Measurements from ENCODE around the gene TRIM72.

TRIM72 gene

DNA sequence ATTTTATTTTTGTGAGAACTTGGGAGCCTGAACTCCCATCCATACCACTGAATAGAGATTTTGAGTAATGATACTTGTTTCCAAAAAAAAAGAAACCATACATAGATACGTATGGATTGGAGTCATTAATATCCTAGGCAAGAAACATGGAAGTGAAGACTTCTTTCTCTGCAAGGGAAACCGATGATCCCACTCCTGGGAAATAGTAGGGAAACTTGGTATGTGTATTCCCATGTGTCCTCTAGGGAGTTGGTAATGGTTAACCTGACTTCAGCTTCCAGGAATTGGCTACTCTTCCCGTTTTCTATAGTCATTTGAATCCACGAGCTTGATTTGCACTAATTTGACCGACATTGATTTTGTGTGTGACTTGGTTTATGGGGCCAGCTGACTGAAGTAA is 28.6 kb upstream of the TRIM72 start:
- TF ChIP-seq, protein P1, sequence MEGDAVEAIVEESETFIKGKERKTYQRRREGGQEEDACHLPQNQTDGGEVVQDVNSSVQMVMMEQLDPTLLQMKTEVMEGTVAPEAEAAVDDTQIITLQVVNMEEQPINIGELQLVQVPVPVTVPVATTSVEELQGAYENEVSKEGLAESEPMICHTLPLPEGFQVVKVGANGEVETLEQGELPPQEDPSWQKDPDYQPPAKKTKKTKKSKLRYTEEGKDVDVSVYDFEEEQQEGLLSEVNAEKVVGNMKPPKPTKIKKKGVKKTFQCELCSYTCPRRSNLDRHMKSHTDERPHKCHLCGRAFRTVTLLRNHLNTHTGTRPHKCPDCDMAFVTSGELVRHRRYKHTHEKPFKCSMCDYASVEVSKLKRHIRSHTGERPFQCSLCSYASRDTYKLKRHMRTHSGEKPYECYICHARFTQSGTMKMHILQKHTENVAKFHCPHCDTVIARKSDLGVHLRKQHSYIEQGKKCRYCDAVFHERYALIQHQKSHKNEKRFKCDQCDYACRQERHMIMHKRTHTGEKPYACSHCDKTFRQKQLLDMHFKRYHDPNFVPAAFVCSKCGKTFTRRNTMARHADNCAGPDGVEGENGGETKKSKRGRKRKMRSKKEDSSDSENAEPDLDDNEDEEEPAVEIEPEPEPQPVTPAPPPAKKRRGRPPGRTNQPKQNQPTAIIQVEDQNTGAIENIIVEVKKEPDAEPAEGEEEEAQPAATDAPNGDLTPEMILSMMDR (IDR thresholded peaks at IDR 0.05; ENCODE audit: borderline replicate concordance, control extremely low read depth, extremely low read depth, insufficient read depth, missing control alignments), result no peak
- no peak for DNase-seq (ENCODE audit: low spot score)
- in situ Hi-C loops (cut with MboI; ENCODE audit: low sequenced_read_pairs, unreplicated experiment), result loop anchor here (25.0 kb wide), 1 partner anchor 177 kb away; the partner anchor contains the start of gene ITGAX

DNA sequence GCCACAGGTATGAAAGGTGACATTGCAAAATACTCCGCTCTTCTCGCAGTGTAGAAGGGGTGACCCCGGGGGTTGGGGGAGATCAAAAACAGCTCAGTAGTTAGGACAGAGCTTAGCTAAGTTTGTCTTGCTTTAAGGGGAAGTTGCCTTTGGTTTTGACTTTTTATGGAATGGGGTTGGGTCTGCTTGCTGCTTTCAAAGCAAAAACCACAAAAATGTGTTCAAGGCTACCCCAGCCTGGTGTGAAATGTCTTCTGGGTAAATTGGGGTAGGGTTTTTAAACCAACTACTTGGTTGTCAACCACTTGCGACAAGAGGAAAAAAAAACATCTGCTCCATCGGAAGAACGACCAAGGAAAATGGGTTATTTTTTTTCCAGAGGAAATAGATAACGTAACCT is 27.7 kb upstream of the TRIM72 start:
- DNase-seq (ENCODE audit: low spot score), result no peak
- TF ChIP-seq, protein P1 (IDR thresholded peaks at IDR 0.05; ENCODE audit: borderline replicate concordance, control extremely low read depth, extremely low read depth, insufficient read depth, missing control alignments), result no peak
- in situ Hi-C loops (cut with MboI; ENCODE audit: low sequenced_read_pairs, unreplicated experiment), result loop anchor here (25.0 kb wide), 1 partner anchor 176 kb away; the partner anchor contains the start of gene ITGAX

- in situ Hi-C loops (cut with MboI; ENCODE audit: low sequenced_read_pairs, unreplicated experiment), result loop anchor here (25.0 kb wide), 1 partner anchor 175 kb away; the partner anchor contains the start of gene ITGAX
- TF ChIP-seq, protein P1 (IDR thresholded peaks at IDR 0.05; ENCODE audit: borderline replicate concordance, control extremely low read depth, extremely low read depth, insufficient read depth, missing control alignments), result no peak
- DNase-seq (ENCODE audit: low spot score), result no peak
These were observed 26.8 kb upstream of the TRIM72 start for GRCh38 chr16:31186930-31187807.

DNA sequence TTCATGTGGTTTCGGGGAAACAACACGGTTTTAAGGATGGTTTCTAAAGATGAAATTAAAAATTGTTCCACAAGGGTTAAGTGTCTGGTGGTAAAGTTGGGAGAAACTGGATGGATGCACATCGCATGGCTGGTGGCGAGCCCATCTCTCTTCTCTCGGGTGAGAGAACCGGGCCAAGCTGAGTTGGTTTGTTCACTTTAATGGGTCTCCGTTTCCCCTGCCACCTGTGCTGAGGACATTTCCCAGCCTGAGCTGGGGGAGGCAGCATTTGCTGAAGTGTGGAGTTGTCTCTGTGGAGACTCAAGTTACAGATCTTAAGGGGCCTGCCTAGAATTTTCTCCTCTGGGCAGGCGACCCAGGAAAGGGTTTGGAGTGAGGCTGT is 26.1 kb upstream of the TRIM72 start:
- TF ChIP-seq, protein P1 (IDR thresholded peaks at IDR 0.05; ENCODE audit: borderline replicate concordance, control extremely low read depth, extremely low read depth, insufficient read depth, missing control alignments), result no peak
- DNase-seq (ENCODE audit: low spot score), result no peak
- in situ Hi-C loops (cut with MboI; ENCODE audit: low sequenced_read_pairs, unreplicated experiment), result loop anchor here (25.0 kb wide), 1 partner anchor 175 kb away; the partner anchor contains the start of gene ITGAX

GRCh38 chr16:31188450-31189411 is 25.2 kb upstream of the TRIM72 start:
- in situ Hi-C loops (cut with MboI; ENCODE audit: low sequenced_read_pairs, unreplicated experiment), result loop anchor here (25.0 kb wide), 1 partner anchor 174 kb away; the partner anchor contains the start of gene ITGAX
- no peak for DNase-seq (ENCODE audit: low spot score)
- TF ChIP-seq, protein P1 (IDR thresholded peaks at IDR 0.05; ENCODE audit: borderline replicate concordance, control extremely low read depth, extremely low read depth, insufficient read depth, missing control alignments), result no peak

DNA sequence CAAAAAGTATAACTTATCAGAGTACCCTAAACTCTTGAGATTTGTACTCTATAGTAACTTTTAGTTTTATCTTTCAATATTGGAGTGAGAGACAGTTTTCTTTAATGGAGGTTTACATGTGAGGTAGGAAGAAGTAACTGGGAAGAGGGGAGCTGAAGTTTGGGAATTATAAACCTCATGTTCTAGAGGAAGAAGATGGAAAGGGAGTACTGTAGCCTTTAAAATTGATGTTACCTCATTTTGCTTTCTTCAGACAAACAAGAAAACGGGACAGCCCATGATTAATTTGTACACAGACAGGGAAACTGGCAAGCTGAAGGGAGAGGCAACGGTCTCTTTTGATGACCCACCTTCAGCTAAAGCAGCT is 24.5 kb upstream of the TRIM72 start:
- TF ChIP-seq, protein P1 (IDR thresholded peaks at IDR 0.05; ENCODE audit: borderline replicate concordance, control extremely low read depth, extremely low read depth, insufficient read depth, missing control alignments), result no peak
- in situ Hi-C loops (cut with MboI; ENCODE audit: low sequenced_read_pairs, unreplicated experiment), result loop anchor here (25.0 kb wide), 1 partner anchor 173 kb away; the partner anchor contains the start of gene ITGAX
- DNase-seq (ENCODE audit: low spot score), result no peak
